Measurements from ENCODE around the gene MTCL1. TPM values are rescaled to one million over a fixed set of nuclear protein-coding genes. Genes with fewer than 3 reads are reported as not detected.

MTCL1 gene
- total RNA-seq, 1 donor from 2014 or later: 54.4 TPM

GRCh38 chr18:8823530-8823929 is 118.2 kb downstream of the MTCL1 start:
- Mint-ChIP-seq H3K27ac (ENCODE audit: unreplicated experiment) (no peak overlapping the region), H3K9me3 (ENCODE audit: low read depth) (no peaks in the 10 kb centered on the region), H3K4me3 (ENCODE audit: unreplicated experiment) (no peak overlapping the region), H3K36me3 (ENCODE audit: low read depth) (peaks cover 31% of the 10 kb centered on the region), H3K27me3 (ENCODE audit: low read depth) (no peaks in the 10 kb centered on the region), H3K4me1 (ENCODE audit: low read depth) (peaks cover 7% of the 10 kb centered on the region)
- DNase-seq (ENCODE audit: low spot score): no peak
- TF ChIP-seq CTCF (IDR thresholded peaks at IDR 0.05): no peak

- Mint-ChIP-seq H3K27me3 (ENCODE audit: low read depth) (no peaks in the 10 kb centered on the region), H3K4me3 (ENCODE audit: unreplicated experiment) (no peak overlapping the region), H3K36me3 (ENCODE audit: low read depth) (peaks cover 31% of the 10 kb centered on the region), H3K27ac (ENCODE audit: unreplicated experiment) (no peak overlapping the region), H3K9me3 (ENCODE audit: low read depth) (no peaks in the 10 kb centered on the region), H3K4me1 (ENCODE audit: low read depth) (peaks cover 10% of the 10 kb centered on the region)
- DNase-seq (ENCODE audit: low spot score): no peak
- TF ChIP-seq CTCF (IDR thresholded peaks at IDR 0.05): no peak
These were observed 119.5 kb downstream of the MTCL1 start for GRCh38 chr18:8824846-8825245.

GRCh38 chr18:8825273-8825672 is 119.9 kb downstream of the MTCL1 start:
- H3K4me1 Mint-ChIP-seq (ENCODE audit: low read depth): peaks cover 13% of the 10 kb centered on the region
- H3K27me3 Mint-ChIP-seq (ENCODE audit: low read depth): no peaks in the 10 kb centered on the region
- H3K4me3 Mint-ChIP-seq (ENCODE audit: unreplicated experiment): no peak overlapping the region
- H3K27ac Mint-ChIP-seq (ENCODE audit: unreplicated experiment): no peak overlapping the region
- no peaks in the 10 kb centered on the region for H3K9me3 Mint-ChIP-seq (ENCODE audit: low read depth)
- TF ChIP-seq CTCF (IDR thresholded peaks at IDR 0.05): no peak
- DNase-seq (ENCODE audit: low spot score): no peak
- H3K36me3 Mint-ChIP-seq (ENCODE audit: low read depth): peaks cover 31% of the 10 kb centered on the region

- H3K4me1 Mint-ChIP-seq (ENCODE audit: low read depth): peaks cover 18% of the 10 kb centered on the region
- no peaks in the 10 kb centered on the region for H3K27me3 Mint-ChIP-seq (ENCODE audit: low read depth)
- H3K27ac Mint-ChIP-seq (ENCODE audit: unreplicated experiment): no peak overlapping the region
- no peak for DNase-seq (ENCODE audit: low spot score)
- no peak for TF ChIP-seq CTCF (IDR thresholded peaks at IDR 0.05)
- peaks cover 31% of the 10 kb centered on the region for H3K36me3 Mint-ChIP-seq (ENCODE audit: low read depth)
- no peak overlapping the region for H3K4me3 Mint-ChIP-seq (ENCODE audit: unreplicated experiment)
- H3K9me3 Mint-ChIP-seq (ENCODE audit: low read depth): no peaks in the 10 kb centered on the region
These were observed 120.5 kb downstream of the MTCL1 start for GRCh38 chr18:8825729-8826375.

- Mint-ChIP-seq H3K27ac (ENCODE audit: unreplicated experiment) (no peak overlapping the region), H3K27me3 (ENCODE audit: low read depth) (no peaks in the 10 kb centered on the region), H3K9me3 (ENCODE audit: low read depth) (no peaks in the 10 kb centered on the region)
These were observed 121.2 kb downstream of the MTCL1 start for GRCh38 chr18:8826514-8826913.

More at GRCh38 chr18:8826514-8826913, 121.2 kb downstream of the MTCL1 start:
- Mint-ChIP-seq H3K4me1 (ENCODE audit: low read depth) (peaks cover 23% of the 10 kb centered on the region), H3K4me3 (ENCODE audit: unreplicated experiment) (no peak overlapping the region), H3K36me3 (ENCODE audit: low read depth) (peaks cover 30% of the 10 kb centered on the region)
- DNase-seq (ENCODE audit: low spot score): no peak
- TF ChIP-seq CTCF (IDR thresholded peaks at IDR 0.05): no peak

All from chondrocyte (in vitro differentiated cells).